ENCODE measurements around the gene COL4A1.

Gene COL4A1

DNA sequence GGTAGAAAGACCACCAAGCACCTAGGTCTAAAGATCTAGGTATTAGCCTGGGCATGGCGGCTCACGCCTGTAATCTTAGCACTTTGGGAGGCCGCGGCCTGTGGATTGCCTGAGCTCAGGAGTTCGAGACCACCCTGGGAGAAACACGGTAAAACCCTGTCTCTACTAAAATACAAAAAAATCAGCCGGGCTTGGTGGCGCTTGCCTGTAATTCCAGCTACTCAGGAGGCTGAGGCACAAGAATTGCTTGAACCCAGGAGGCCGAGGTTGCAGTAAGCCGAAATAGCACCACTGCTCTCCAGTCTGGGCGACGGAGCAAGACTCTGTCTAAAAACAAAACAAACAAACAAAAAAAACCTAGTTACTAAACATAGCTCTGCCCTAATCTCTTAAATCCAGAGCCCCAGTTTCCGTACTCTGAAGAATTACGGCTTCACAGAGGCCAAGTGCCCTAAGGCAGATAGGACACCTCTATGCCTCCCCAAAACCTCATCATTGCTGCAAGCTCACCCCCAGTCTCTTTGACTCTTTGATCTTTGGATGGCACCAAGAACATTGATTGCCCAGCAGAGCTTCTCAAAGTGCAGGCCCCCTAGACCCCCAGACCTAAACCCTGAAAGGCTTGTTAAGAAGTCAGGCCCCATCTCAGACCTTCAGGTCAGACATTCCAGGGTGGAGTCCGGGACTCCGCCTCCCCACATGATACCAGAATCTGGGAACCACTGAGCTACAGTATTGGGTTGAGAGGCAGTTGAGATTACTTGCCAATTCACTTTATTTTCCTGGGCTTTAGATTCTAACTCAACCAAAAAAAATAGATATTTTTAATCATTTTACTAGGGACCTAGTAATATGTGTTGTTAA is 2.9 kb upstream of the COL4A1 start:
- no peak overlapping the region for H2BK15ac ChIP-seq (replicated peaks; ENCODE audit: low read depth)
- no peaks in the 10 kb centered on the region for H3K36me3 ChIP-seq (ENCODE audit: control insufficient read depth, insufficient read depth, low read length)
- no peak overlapping the region for H2BK5ac ChIP-seq (ENCODE audit: low read length)
- H4K5ac ChIP-seq (ENCODE audit: low read length) = no peak overlapping the region
- no peaks in the 10 kb centered on the region for H3K27me3 ChIP-seq (ENCODE audit: insufficient read depth, low read length, poor library complexity)
- H2AK5ac ChIP-seq (ENCODE audit: low read length) = no peak overlapping the region
- no peak overlapping the region for H4K8ac ChIP-seq (ENCODE audit: low read depth, low read length)
- no peak overlapping the region for H3K4me2 ChIP-seq (ENCODE audit: low read length)
- H3K79me2 ChIP-seq (ENCODE audit: control insufficient read depth, insufficient read depth, low read length) = peaks cover 5% of the 10 kb centered on the region
- H3K4ac ChIP-seq (ENCODE audit: low read depth, low read length) = no peak overlapping the region
- peaks cover 3% of the 10 kb centered on the region for H3K4me1 ChIP-seq (ENCODE audit: control insufficient read depth, low read depth, low read length)
- no peak overlapping the region for H2BK120ac ChIP-seq (ENCODE audit: low read depth, low read length)
- peaks cover 13% of the 10 kb centered on the region for H3K79me1 ChIP-seq (ENCODE audit: low read length)
- H3K56ac ChIP-seq (ENCODE audit: low read length) = no peak overlapping the region
- no peak overlapping the region for H3K9ac ChIP-seq (ENCODE audit: low read length)
- no peak overlapping the region for H3K23ac ChIP-seq (ENCODE audit: low read length)
- no peak overlapping the region for H3K4me3 ChIP-seq (ENCODE audit: low read length)
- DNase-seq = no peak
- H3K27ac ChIP-seq (ENCODE audit: low read depth, low read length) = no peak overlapping the region
- WGBS (ENCODE audit: extremely low coverage, insufficient coverage, low lambda C conversion rate) = no CpG with 5 or more reads among the region's 16 CpGs
- H3K18ac ChIP-seq (ENCODE audit: low read length) = no peak overlapping the region

- Histone ChIP-seq H3K36me3 (ENCODE audit: control insufficient read depth, insufficient read depth, low read length) (no peaks in the 10 kb centered on the region), H3K27ac (ENCODE audit: low read depth, low read length) (no peak overlapping the region)
Measured at GRCh38 chr13:110308656-110309359, 1.9 kb upstream of the COL4A1 start.

DNA sequence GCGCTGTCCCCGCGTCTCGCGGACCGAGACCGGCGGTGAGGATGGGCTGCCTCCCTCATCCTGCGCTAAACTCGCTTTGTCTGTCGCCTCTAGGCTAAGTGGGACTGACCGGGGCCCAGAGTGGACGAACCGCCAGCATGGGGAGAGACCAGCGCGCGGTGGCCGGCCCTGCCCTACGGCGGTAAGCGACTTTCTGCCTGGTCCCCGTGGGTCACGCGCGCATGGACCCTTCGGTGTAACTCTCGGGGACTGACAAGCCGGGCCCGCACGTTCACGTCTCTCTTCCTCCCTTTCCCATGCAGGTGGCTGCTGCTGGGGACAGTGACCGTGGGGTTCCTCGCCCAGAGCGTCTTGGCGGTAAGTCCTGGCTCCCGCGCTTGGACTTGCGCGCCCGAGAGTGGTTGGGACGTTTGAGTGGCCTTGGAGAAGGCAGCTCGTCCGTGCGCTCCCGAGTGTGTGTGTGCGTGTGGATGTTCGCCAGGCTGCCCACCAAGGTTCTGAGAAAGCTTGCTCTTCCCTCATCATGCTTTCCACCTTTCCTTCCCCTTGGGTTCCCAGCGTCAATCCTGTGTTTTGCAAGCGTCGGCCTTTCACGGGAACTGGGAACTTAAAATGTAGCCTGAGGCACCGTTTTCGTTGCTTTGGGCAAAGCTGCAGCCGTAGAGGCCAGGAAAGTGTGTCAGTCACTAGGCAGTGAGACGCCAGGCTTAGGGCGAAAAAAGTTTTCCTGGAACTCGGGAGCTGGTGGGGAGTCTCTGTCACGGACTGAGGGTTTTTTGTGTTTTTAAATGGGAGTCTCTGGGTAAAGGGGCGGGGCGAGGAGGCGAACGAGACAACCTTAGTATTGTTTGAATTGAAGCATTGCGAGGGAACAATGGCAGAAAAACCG is 1.1 kb upstream of the COL4A1 start:
- Histone ChIP-seq H3K56ac (ENCODE audit: low read length) (peak overlapping the region; percentile 93), H3K23ac (ENCODE audit: low read length) (peak overlapping the region; percentile 69), H3K27me3 (ENCODE audit: insufficient read depth, low read length, poor library complexity) (no peaks in the 10 kb centered on the region), H2BK15ac (replicated peaks; ENCODE audit: low read depth) (no peak overlapping the region), H4K5ac (ENCODE audit: low read length) (no peak overlapping the region), H3K79me2 (ENCODE audit: control insufficient read depth, insufficient read depth, low read length) (peaks cover 15% of the 10 kb centered on the region), H3K4me3 (ENCODE audit: low read length) (peak overlapping the region; percentile 63), H3K4me2 (ENCODE audit: low read length) (peak overlapping the region; percentile 67), H3K4ac (ENCODE audit: low read depth, low read length) (no peak overlapping the region), H3K79me1 (ENCODE audit: low read length) (peaks cover 14% of the 10 kb centered on the region), H2BK120ac (ENCODE audit: low read depth, low read length) (no peak overlapping the region), H3K18ac (ENCODE audit: low read length) (peak overlapping the region; percentile 95), H4K8ac (ENCODE audit: low read depth, low read length) (no peak overlapping the region), H2AK5ac (ENCODE audit: low read length) (no peak overlapping the region), H3K27ac (ENCODE audit: low read depth, low read length) (peak overlapping the region; percentile 29), H3K4me1 (ENCODE audit: control insufficient read depth, low read depth, low read length) (peaks cover 3% of the 10 kb centered on the region), H2BK5ac (ENCODE audit: low read length) (peak overlapping the region; percentile 35), H3K9ac (ENCODE audit: low read length) (peak overlapping the region; percentile 81), H3K36me3 (ENCODE audit: control insufficient read depth, insufficient read depth, low read length) (no peaks in the 10 kb centered on the region)
- WGBS (ENCODE audit: extremely low coverage, insufficient coverage, low lambda C conversion rate) = no CpG with 5 or more reads among the region's 64 CpGs
- peak; percentile 70 for DNase-seq

More at GRCh38 chr13:110308656-110309359, 1.9 kb upstream of the COL4A1 start:
- Histone ChIP-seq H3K56ac (ENCODE audit: low read length) (peak overlapping the region; percentile 93), H2AK5ac (ENCODE audit: low read length) (no peak overlapping the region), H2BK15ac (replicated peaks; ENCODE audit: low read depth) (no peak overlapping the region), H3K9ac (ENCODE audit: low read length) (peak overlapping the region; percentile 81), H3K4me2 (ENCODE audit: low read length) (peak overlapping the region; percentile 67), H3K4ac (ENCODE audit: low read depth, low read length) (no peak overlapping the region), H3K79me2 (ENCODE audit: control insufficient read depth, insufficient read depth, low read length) (peaks cover 9% of the 10 kb centered on the region), H3K4me3 (ENCODE audit: low read length) (peak overlapping the region; percentile 36), H3K23ac (ENCODE audit: low read length) (no peak overlapping the region), H3K27me3 (ENCODE audit: insufficient read depth, low read length, poor library complexity) (no peaks in the 10 kb centered on the region), H2BK120ac (ENCODE audit: low read depth, low read length) (no peak overlapping the region), H3K18ac (ENCODE audit: low read length) (no peak overlapping the region), H3K4me1 (ENCODE audit: control insufficient read depth, low read depth, low read length) (peaks cover 3% of the 10 kb centered on the region), H4K5ac (ENCODE audit: low read length) (no peak overlapping the region), H4K8ac (ENCODE audit: low read depth, low read length) (no peak overlapping the region), H3K79me1 (ENCODE audit: low read length) (peaks cover 10% of the 10 kb centered on the region), H2BK5ac (ENCODE audit: low read length) (no peak overlapping the region)
- no CpG with 5 or more reads among the region's 31 CpGs for WGBS (ENCODE audit: extremely low coverage, insufficient coverage, low lambda C conversion rate)
- DNase-seq = peak; percentile 47

GRCh38 chr13:110306340-110306959 is 507 bp downstream of the COL4A1 start:
- peak overlapping the region; percentile 55 for H3K23ac ChIP-seq (ENCODE audit: low read length)
- peak overlapping the region; percentile 93 for H3K56ac ChIP-seq (ENCODE audit: low read length)
- peak; percentile 62 for DNase-seq
- peak overlapping the region; percentile 87 for H3K4ac ChIP-seq (ENCODE audit: low read depth, low read length)
- peak overlapping the region; percentile 96 for H3K18ac ChIP-seq (ENCODE audit: low read length)
- no peaks in the 10 kb centered on the region for H3K36me3 ChIP-seq (ENCODE audit: control insufficient read depth, insufficient read depth, low read length)
- no peak overlapping the region for H4K5ac ChIP-seq (ENCODE audit: low read length)
- H3K9ac ChIP-seq (ENCODE audit: low read length) = peak overlapping the region; percentile 81
- peak overlapping the region; percentile 29 for H3K27ac ChIP-seq (ENCODE audit: low read depth, low read length)
- H3K27me3 ChIP-seq (ENCODE audit: insufficient read depth, low read length, poor library complexity) = no peaks in the 10 kb centered on the region
- peak overlapping the region; percentile 63 for H3K4me3 ChIP-seq (ENCODE audit: low read length)
- no peak overlapping the region for H4K8ac ChIP-seq (ENCODE audit: low read depth, low read length)
- peak overlapping the region; percentile 14 for H2BK120ac ChIP-seq (ENCODE audit: low read depth, low read length)
- H3K79me1 ChIP-seq (ENCODE audit: low read length) = peaks cover 12% of the 10 kb centered on the region
- WGBS (ENCODE audit: extremely low coverage, insufficient coverage, low lambda C conversion rate) = no CpG with 5 or more reads among the region's 53 CpGs
- peaks cover 7% of the 10 kb centered on the region for H3K4me1 ChIP-seq (ENCODE audit: control insufficient read depth, low read depth, low read length)
- peaks cover 15% of the 10 kb centered on the region for H3K79me2 ChIP-seq (ENCODE audit: control insufficient read depth, insufficient read depth, low read length)
- no peak overlapping the region for H2AK5ac ChIP-seq (ENCODE audit: low read length)
- no peak overlapping the region for H2BK15ac ChIP-seq (replicated peaks; ENCODE audit: low read depth)
- peak overlapping the region; percentile 21 for H2BK5ac ChIP-seq (ENCODE audit: low read length)
- H3K4me2 ChIP-seq (ENCODE audit: low read length) = peak overlapping the region; percentile 64

DNA sequence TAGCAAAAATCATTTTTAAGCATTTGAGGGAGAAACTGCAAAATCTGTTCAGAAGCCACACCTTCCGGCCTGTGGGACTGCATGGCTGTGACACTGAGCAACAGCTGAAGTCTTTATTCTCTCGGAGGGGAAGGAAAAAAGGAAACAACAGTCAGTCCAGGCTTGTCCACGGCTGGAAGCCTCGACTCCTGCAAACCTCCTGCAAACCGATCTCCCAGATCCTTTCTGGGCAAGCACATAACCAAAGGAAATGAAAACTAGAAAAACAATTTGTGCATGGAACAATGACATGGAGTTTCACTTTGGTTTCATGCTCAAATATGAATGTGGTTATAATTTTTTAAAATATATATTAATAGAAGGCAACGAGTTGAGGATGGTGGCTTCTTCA is 1.0 kb downstream of the COL4A1 start:
- no CpG with 5 or more reads among the region's 6 CpGs for WGBS (ENCODE audit: extremely low coverage, insufficient coverage, low lambda C conversion rate)
- Histone ChIP-seq H3K27ac (ENCODE audit: low read depth, low read length) (no peak overlapping the region), H3K18ac (ENCODE audit: low read length) (peak overlapping the region; percentile 41)

More for the DNA sequence above, 1.0 kb downstream of the COL4A1 start:
- Histone ChIP-seq H3K4me3 (ENCODE audit: low read length) (peak overlapping the region; percentile 50), H3K56ac (ENCODE audit: low read length) (peak overlapping the region; percentile 79), H3K4me2 (ENCODE audit: low read length) (peak overlapping the region; percentile 77), H3K79me1 (ENCODE audit: low read length) (peaks cover 15% of the 10 kb centered on the region), H3K4ac (ENCODE audit: low read depth, low read length) (peak overlapping the region; percentile 87), H3K9ac (ENCODE audit: low read length) (peak overlapping the region; percentile 81), H3K79me2 (ENCODE audit: control insufficient read depth, insufficient read depth, low read length) (peaks cover 15% of the 10 kb centered on the region), H2BK15ac (replicated peaks; ENCODE audit: low read depth) (no peak overlapping the region), H2AK5ac (ENCODE audit: low read length) (no peak overlapping the region), H2BK5ac (ENCODE audit: low read length) (no peak overlapping the region), H3K27me3 (ENCODE audit: insufficient read depth, low read length, poor library complexity) (no peaks in the 10 kb centered on the region), H3K23ac (ENCODE audit: low read length) (no peak overlapping the region), H3K4me1 (ENCODE audit: control insufficient read depth, low read depth, low read length) (peaks cover 10% of the 10 kb centered on the region), H4K8ac (ENCODE audit: low read depth, low read length) (no peak overlapping the region), H2BK120ac (ENCODE audit: low read depth, low read length) (no peak overlapping the region), H3K36me3 (ENCODE audit: control insufficient read depth, insufficient read depth, low read length) (no peaks in the 10 kb centered on the region), H4K5ac (ENCODE audit: low read length) (no peak overlapping the region)
- DNase-seq = no peak
